NCI-H1048 (cell line): ENCODE results near the gene PTPRN2.
"Not testable (repeated sequence)": the region's sequence is repeated elsewhere in the genome, so short reads cannot be mapped to it uniquely, and the experiment has no call there.

Experiments
- DNase-seq: peaks from one replicate; lab custom pipeline; 2025; lab: John Stamatoyannopoulos, UW

The PTPRN2 gene

GRCh38 chr7:157568106-157568769, 1019.4 kb downstream of the PTPRN2 start:
- no peak for DNase-seq

- no peak for DNase-seq
Measured at GRCh38 chr7:157567666-157568065, 1020.0 kb downstream of the PTPRN2 start.

DNA sequence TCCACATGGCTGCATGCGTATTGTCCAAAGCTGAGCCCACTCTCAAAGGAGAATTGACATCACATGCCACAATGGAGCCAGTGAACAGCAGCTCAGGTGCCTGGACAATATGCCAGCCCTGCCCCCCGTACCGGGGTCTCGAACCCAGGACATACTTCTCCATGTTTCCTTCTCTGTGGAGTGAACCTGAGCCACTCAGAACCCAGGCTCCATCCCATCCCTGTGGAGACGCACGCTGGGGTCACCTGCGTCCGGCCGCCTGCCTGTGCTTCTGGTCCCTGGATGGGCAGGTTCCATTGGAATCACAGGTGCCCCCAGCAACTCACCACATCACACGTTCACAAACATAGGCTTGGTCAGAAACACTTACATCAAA, 1021.0 kb downstream of the PTPRN2 start:
- no peak for DNase-seq

GRCh38 chr7:157565981-157566630, 1021.5 kb downstream of the PTPRN2 start:
- no peak for DNase-seq

DNA sequence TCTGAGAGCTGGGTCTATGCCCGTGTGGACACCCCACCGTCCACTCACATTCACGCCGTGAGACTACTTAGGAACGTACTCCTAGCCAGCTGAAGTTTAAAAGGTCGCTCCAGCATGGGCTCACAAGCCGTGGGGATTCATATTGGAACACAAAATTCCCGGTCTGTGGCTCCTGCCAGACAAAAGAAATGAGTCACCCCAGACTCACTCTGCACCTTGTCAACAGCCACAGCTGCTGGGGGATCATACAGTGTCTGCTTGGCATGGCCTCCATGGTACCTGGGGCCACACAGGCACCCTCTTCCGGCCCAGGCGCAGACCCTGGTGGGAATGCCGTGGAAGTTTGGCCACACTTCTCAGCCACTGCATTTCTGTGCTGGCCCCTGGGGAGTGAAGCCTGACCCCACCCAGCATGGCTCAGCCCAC, 1022.4 kb downstream of the PTPRN2 start:
- DNase-seq: no peak

DNA sequence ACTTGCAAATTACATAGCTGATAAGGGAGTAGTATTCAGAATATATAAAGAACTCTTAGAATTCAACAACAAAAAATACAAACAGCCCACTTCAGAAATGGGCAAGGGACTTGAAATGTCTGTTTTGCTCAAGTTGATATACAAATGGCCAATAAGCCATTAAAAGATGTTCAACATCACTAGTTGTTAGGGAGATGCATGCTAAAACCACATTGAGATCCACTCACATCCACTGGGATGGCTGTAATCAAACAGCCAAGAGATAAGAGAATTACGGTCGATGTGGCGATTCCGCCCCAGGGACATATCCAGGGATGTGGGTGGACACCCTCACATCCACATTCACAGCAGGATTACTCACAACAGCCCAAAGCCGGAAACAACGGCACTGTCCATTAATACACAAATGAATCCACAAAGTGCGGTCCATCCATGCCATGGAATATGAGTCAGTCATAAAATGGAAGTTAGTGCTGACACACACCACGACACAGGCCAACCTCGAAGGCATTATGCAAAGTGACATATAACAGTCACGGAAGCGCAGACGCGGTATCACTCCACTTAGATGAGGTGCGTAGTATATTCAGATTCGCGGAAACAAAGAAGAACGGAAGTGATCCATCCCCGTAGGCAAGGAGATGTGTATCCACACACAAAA, 1023.0 kb downstream of the PTPRN2 start:
- DNase-seq: no peak

- not testable (repeated sequence) for DNase-seq
Measured at GRCh38 chr7:157563467-157564135, 1024.0 kb downstream of the PTPRN2 start.

DNA sequence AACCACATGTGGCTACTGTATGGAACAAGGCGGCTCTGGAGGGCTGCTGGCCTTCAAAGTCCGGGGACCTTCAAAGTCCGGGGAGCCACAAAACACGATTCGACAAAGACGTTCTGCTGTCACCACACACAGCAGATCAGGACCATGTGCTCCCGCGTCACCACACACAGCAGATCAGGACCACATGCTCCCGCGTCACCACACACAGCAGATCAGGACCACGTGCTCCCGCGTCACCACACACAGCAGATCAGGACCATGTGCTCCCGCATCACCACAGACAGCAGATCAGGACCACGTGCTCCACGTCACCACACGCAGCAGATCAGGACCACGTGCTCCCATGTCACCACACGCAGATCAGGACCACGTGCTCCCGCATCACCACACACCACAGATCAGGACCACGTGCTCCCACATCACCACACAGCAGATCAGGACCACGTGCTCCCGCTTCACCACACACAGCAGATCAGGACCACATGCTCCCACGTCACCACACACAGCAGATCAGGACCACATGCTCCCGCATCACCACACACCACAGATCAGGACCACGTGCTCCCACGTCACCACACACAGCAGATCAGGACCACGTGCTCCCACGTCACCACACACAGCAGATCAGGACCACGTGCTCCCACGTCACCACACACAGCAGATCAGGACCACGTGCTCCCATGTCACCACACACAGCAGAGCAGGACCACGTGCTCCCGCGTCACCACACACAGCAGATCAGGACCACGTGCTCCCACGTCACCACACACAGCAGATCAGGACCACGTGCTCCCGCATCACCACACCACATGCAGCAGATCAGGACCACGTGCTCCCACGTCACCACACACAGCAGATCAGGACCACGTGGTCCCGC, 1024.9 kb downstream of the PTPRN2 start:
- not testable (repeated sequence) for DNase-seq

DNA sequence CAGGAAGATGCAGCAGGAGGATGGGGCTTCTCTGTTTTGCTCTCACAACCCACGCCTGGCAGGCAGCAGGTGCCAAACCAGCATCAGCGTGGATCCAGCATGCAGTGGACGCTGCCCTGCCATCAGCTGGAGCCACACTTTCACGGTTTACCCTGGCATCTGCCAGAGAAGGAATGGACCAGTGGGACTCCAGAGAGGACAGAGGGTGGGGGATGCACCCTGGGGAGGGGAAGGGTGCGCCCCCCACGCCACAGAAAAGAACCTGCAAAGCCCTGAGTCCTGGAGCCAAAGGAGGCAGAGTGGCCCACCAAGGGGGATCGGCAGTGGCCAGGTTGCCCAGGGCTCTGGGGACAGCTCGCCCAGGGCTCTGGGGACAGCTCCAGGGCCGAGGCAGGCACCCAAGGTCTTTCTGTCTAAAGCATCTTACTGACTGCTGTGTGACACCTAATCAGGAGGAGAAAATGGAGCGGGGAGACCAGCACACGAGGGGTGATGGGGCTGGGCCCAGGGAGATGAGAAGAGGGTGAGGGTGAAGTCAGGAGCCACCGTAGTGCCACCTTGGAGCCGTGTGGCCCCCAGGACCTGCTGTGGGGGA, 1025.7 kb downstream of the PTPRN2 start:
- no peak for DNase-seq

DNA sequence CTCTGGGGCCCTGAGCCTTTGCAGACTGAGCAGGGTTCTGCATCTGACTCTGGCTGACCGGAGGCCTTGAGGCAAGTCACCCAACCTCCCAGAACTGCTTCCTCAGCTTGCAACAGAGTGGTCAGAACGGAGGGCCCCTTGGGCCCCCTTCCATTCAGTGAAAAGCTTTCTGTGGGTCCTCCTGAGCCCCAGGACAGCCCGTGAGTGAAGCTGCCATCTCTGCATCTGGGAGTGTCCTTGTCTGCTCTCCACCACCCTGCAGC, 1026.2 kb downstream of the PTPRN2 start:
- no peak for DNase-seq

- DNase-seq: no peak
Measured at GRCh38 chr7:157560710-157561522, 1026.7 kb downstream of the PTPRN2 start.

- DNase-seq: no peak
Measured at GRCh38 chr7:157560258-157560654, 1027.4 kb downstream of the PTPRN2 start.

- no peak for DNase-seq
Measured at GRCh38 chr7:157559596-157560257, 1027.9 kb downstream of the PTPRN2 start.

DNA sequence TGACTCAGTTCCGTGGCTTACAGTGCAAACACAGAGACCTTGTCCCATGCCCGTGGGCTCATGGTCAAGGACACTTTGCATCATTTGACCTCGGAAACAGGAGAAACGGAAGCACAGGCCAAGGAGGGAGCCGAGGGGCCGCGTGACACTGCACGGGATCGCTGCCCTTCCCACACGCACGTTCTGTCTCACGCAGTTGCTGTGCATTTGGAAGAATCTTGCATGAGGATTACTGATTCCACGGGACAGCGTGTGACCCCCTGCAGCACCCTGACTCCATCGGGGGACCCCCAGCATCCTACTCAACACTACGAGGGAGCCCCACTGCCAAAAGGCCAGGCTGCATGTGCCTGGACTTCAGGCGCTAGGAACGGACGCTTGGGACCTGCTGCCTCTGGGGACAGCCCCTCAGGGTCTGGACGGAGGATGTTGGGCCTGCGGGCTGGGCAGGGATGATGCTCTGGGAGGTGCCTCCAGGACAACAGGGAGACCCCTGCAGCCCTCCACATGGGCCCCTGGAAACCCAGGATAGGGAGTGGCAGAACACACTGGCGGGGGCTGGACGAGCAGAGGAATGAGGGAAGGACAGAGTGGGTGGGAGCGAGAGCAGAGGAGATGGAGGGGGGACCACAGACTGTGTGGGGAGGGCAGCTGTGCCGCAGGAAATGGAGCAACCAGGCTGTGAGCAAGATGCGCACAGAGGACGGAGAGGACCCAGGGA, 1028.6 kb downstream of the PTPRN2 start:
- DNase-seq: no peak

DNA sequence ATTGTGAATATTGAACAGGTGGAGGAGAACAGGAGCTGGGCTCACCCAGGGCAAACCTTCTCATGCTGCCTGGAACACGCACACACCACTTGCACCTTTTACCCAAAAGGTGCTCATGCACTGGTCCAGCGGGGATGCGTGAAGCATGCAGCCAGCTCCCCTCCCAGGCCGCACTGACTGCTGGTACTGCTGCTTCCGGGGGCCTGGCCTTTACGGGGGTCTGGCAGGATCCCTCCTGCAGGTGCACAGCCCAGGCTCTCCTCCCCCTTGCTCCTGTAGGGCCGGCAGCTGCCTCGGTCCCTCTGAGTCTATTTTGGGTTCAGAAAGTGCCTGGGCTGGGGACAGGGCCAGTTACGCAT, 1029.1 kb downstream of the PTPRN2 start:
- DNase-seq: no peak

- DNase-seq: no peak
Measured at GRCh38 chr7:157558061-157558460, 1029.6 kb downstream of the PTPRN2 start.

GRCh38 chr7:157557263-157557662, 1030.4 kb downstream of the PTPRN2 start:
- no peak for DNase-seq

DNA sequence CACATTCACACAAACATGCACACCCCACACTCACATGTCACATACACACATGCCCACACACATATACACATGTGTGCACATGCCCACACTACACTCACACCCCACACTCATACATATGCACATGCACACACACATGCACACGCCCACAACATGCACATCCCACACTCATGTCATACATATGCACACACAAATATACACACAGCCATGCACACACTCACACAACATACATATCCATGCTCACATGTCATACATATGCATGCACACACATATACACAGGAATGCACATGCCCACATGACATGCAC, 1031.0 kb downstream of the PTPRN2 start:
- no peak for DNase-seq

DNA sequence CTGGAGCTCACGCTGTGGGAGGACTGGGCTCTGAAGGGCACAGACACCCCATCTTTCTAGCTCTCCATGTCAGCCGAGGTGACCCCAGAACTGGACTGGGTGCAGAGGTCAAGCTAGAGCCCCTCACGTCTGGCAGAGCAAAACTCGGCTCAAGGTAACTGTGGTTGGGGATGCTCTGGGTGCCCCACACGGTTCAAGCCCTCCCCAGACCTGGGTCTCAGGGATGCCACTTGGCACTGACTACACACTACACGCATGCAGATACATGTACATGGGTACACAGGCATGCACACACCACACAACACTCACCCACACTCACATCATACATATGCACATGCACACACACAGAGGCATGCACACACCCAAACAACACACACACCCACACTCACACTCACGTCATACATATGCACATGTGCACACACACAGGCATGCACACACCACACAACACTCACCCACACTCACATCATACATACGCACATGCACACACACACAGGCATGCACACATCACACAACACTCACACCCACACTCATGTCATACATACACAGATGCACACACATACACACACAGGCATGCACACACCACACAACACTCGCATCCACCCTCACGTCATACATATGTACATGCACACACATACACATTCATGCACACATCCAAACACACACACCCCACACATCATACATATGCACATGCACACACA, 1031.5 kb downstream of the PTPRN2 start:
- no peak for DNase-seq
